ENCODE measurements around the gene PHF12. TPM values are rescaled to one million over a fixed set of nuclear protein-coding genes. Genes with fewer than 3 reads are reported as not detected.

The PHF12 gene
- total and polyA plus RNA-seq, 2 of the 13 experiments (the other 11 are each of a cell fraction or from before 2014, with no cell fraction given), result 9.8 to 17.1 TPM

MicroRNAs encoded within 50 kb of the gene (microRNA counts, 767-probe panel; counts per million panel counts)
- microRNA hsa-miR-144-3p, result not detected
- microRNA hsa-miR-451a, result not detected

Small RNA genes within 50 kb of the gene (microRNA-seq; reads per million reads assigned to microRNA genes)
- gene MIR451B, result not detected

Other genes starting within 250 kb of the PHF12 start
- 0.31 and 0.73 TPM in 2 replicates for gene PROCA1, start 239.6 kb downstream of the PHF12 start, total RNA-seq (2016; rRNA removed; fragmentation: Illumina TruSeq; extraction: Trizol)
- gene PROCA1, start 239.6 kb downstream of the PHF12 start, polyA plus RNA-seq (2011; rRNA removed), result 0.82 and 1.5 TPM in 2 replicates
- gene RAB34, start 233.7 kb downstream of the PHF12 start, total RNA-seq (2016; rRNA removed; fragmentation: Illumina TruSeq; extraction: Trizol), result 0.49 TPM in 1 of 2 replicates, not detected in the other
- gene RAB34, start 233.7 kb downstream of the PHF12 start, polyA plus RNA-seq (2011; rRNA removed), result not detected in 2 replicates
- 1,771 and 1,936 TPM in 2 replicates for gene RPL23A, start 231.5 kb downstream of the PHF12 start, total RNA-seq (2016; rRNA removed; fragmentation: Illumina TruSeq; extraction: Trizol)
- gene RPL23A, start 231.5 kb downstream of the PHF12 start, polyA plus RNA-seq (2011; rRNA removed), result 1,550 and 1,876 TPM in 2 replicates
- gene TLCD1, start 225.3 kb downstream of the PHF12 start, total RNA-seq (2016; rRNA removed; fragmentation: Illumina TruSeq; extraction: Trizol), result 9.6 and 19.6 TPM in 2 replicates
- gene TLCD1, start 225.3 kb downstream of the PHF12 start, polyA plus RNA-seq (2011; rRNA removed), result 14.9 and 18.1 TPM in 2 replicates
- 4.3 and 5.8 TPM in 2 replicates for gene NEK8, start 222.7 kb downstream of the PHF12 start, total RNA-seq (2016; rRNA removed; fragmentation: Illumina TruSeq; extraction: Trizol)
- 13.5 and 15.6 TPM in 2 replicates for gene NEK8, start 222.7 kb downstream of the PHF12 start, polyA plus RNA-seq (2011; rRNA removed)
- 56.6 and 89.9 TPM in 2 replicates for gene TRAF4, start 207.5 kb downstream of the PHF12 start, total RNA-seq (2016; rRNA removed; fragmentation: Illumina TruSeq; extraction: Trizol)
- 86.0 and 108 TPM in 2 replicates for gene TRAF4, start 207.5 kb downstream of the PHF12 start, polyA plus RNA-seq (2011; rRNA removed)
- gene FAM222B, start 108.7 kb downstream of the PHF12 start, total RNA-seq (2016; rRNA removed; fragmentation: Illumina TruSeq; extraction: Trizol), result 3.5 and 4.7 TPM in 2 replicates
- 7.3 TPM in 2 replicates for gene FAM222B, start 108.7 kb downstream of the PHF12 start, polyA plus RNA-seq (2011; rRNA removed)
- gene ERAL1, start 96.5 kb downstream of the PHF12 start, total RNA-seq (2016; rRNA removed; fragmentation: Illumina TruSeq; extraction: Trizol), result 46.9 and 50.7 TPM in 2 replicates
- gene ERAL1, start 96.5 kb downstream of the PHF12 start, polyA plus RNA-seq (2011; rRNA removed), result 72.2 and 73.5 TPM in 2 replicates
- 54.3 and 60.7 TPM in 2 replicates for gene FLOT2, start 53.8 kb downstream of the PHF12 start, total RNA-seq (2016; rRNA removed; fragmentation: Illumina TruSeq; extraction: Trizol)
- gene FLOT2, start 53.8 kb downstream of the PHF12 start, polyA plus RNA-seq (2011; rRNA removed), result 54.5 and 60.6 TPM in 2 replicates
- gene DHRS13, start 48.4 kb downstream of the PHF12 start, total RNA-seq (2016; rRNA removed; fragmentation: Illumina TruSeq; extraction: Trizol), result 7.6 and 12.6 TPM in 2 replicates
- 11.8 and 14.9 TPM in 2 replicates for gene DHRS13, start 48.4 kb downstream of the PHF12 start, polyA plus RNA-seq (2011; rRNA removed)
- gene SEZ6, start 54.5 kb upstream of the PHF12 start, total RNA-seq (2016; rRNA removed; fragmentation: Illumina TruSeq; extraction: Trizol), result not detected in 2 replicates
- gene SEZ6, start 54.5 kb upstream of the PHF12 start, polyA plus RNA-seq (2011; rRNA removed), result 0.01 TPM in 1 of 2 replicates, not detected in the other
- gene PIPOX, start 91.6 kb upstream of the PHF12 start, total RNA-seq (2016; rRNA removed; fragmentation: Illumina TruSeq; extraction: Trizol), result 87.3 and 118 TPM in 2 replicates
- gene PIPOX, start 91.6 kb upstream of the PHF12 start, polyA plus RNA-seq (2011; rRNA removed), result 154 and 170 TPM in 2 replicates
- 21.2 and 24.8 TPM in 2 replicates for gene MYO18A, start 228.9 kb upstream of the PHF12 start, total RNA-seq (2016; rRNA removed; fragmentation: Illumina TruSeq; extraction: Trizol)
- gene MYO18A, start 228.9 kb upstream of the PHF12 start, polyA plus RNA-seq (2011; rRNA removed), result 16.8 and 23.2 TPM in 2 replicates